GM19463 (cell line): ENCODE data around the gene ANGPTL2.
"Not testable (repeated sequence)": the region's sequence is repeated elsewhere in the genome, so short reads cannot be mapped to it uniquely, and the experiment has no call there.

Experiments used
- ATAC-seq: cut with Tn5 transposase; IDR thresholded peaks from one replicate; pipeline ENCODE4 v1.9.1; 2021; ENCODE audit warnings: mild to moderate bottlenecking, moderate library complexity; ENCODE audit not compliant: unreplicated experiment

The ANGPTL2 gene

GRCh38 chr9:127122176-127123063, at the start of gene ANGPTL2:
Gene ANGPTL2, minus strand, starts transcription at chr9:127122635. Its CDS starts 13,904 bp downstream, at chr9:127108731.
- peak; percentile 51 for ATAC-seq

DNA sequence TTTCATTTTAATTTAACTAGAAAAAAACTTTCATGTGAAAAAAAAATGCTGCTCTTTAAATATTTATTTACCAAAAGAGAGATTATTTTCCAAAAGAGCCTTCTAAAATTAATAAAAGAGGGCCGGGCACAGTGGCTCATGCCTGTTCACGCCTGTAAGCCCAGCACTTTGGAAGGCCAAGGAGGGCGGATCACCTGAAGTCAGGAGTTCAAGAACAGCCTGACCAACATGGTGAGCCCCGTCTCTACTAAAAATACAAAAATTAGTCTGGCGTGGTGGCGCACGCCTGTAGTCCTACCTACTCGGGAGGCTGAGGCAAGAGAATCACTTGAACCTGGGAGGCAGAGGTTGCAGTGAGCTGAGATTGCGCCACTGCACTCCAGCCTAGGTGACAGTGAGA, 48.9 kb upstream of the ANGPTL2 start:
- not testable (repeated sequence) for ATAC-seq

DNA sequence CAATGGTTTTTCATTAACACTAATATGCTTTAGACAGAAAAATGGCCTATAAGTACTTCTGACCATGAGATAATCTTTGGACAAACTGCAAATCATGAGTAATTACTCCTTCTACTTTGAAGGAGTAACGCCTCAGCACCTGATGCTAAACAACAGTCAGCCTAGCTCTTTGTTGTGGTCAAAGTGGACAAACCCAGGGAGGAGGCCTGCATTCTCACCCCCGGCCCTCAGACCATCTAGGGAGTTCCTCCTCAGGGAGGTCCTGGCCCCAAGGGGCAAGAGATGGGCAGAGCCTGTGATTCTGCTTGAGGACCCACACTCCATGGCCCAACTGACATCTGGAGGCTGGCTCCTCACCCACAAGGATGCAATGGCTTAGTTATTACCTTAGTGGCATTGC, 48.2 kb upstream of the ANGPTL2 start:
- no peak for ATAC-seq

GRCh38 chr9:127170103-127170502, 47.7 kb upstream of the ANGPTL2 start:
- no peak for ATAC-seq

DNA sequence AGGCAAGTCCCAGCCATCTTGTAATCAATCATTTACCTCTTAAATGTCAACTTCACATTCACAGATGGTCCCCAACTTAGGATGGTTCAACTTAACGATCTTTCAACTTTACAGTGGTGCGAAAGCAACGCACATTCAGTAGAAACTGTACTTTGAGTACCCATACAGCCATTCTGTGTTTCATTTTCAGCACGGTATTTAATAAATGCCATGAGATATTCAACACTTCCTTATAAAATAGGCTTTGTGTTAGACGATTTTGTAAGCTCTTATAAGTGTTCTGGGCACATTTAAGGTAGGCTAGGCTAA, 47.1 kb upstream of the ANGPTL2 start:
- ATAC-seq, result no peak

GRCh38 chr9:127168756-127169574, 46.5 kb upstream of the ANGPTL2 start:
- ATAC-seq, result no peak

- ATAC-seq, result no peak
Measured at GRCh38 chr9:127167560-127168326, 45.3 kb upstream of the ANGPTL2 start.

- ATAC-seq, result peak; percentile 62
Measured at GRCh38 chr9:127166651-127167524, 44.5 kb upstream of the ANGPTL2 start.

DNA sequence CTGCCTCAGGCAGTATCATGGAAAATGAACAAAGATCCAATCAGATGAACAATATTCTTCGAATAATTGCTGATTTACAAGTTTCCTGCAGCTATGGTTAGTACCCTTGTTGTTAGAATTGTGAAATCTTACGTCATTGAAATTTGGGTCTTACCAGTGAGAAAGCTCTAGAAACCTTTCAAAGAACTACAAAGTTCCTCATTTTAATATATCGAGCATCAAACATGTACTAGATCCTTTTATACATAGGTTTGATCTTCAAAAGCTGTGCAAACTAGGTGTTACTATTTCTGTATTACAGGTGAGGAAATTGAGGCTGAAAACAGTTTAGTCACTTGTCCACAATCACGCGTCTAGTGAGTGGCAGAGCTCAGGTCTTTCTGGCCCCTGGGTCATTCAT, 43.7 kb upstream of the ANGPTL2 start:
- ATAC-seq, result no peak

DNA sequence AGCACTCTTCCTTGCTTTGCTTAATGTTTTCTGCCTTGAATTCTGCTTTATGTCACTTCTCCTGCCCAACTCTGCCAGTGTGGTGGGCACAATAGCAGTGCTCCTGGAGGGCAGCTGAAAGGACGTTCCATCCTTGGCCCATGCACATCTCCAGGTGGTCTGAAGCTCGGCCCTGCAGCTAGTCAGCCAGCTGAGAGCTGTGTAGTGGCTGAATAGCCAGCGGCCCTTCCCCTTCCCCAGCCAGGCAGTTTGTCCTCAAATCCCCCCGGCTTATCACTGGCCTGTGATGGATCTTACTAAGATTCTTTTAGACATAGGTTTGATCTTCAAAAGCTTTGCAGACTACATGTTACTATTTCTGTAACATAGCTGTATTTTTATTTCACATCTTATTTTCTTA, 42.7 kb upstream of the ANGPTL2 start:
- ATAC-seq, result no peak

DNA sequence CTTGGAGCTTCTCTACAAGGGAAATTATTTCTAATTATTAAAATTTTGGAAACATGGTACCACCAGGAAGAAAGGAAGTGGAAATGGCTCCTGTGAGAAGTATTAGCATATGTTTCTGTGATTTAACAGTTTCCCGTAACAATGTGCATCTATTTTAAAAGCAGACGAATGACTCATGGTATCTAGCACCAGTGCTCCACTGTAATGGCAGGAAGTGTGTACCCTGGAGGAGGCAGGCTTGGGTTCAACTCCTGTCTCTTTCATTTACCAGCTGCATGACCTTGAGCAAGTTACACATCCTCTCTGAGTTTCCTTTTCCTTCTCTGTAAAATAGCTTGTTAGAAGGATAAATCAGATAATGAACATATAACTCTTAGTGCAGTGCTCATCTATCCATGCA, 41.0 kb upstream of the ANGPTL2 start:
- peak; percentile 33 for ATAC-seq

DNA sequence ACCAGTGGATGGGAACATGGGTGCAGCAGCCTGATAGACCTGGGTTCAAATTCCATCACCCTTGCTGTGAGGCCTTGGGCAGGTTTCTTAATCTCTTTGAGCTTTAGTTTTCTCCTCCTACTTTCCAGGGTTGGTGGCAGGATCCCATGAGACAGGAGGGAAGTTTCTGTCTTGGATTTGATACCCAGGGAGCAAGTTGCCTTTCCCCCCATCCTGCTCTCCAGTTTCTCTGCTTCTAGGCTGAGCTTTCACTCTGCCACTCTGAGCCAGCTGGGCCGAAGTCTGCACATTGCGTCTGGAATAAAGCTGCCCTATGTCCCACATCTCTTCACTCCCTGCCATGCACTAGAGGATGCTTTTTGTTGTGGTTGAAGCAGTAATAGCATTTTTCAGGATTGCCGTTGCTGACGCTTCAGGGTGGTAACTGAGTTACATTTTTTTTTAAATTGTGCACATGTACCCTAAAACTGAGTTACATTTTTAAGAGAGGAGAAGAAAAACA, 40.5 kb upstream of the ANGPTL2 start:
- no peak for ATAC-seq

- ATAC-seq, result no peak
Measured at GRCh38 chr9:127162046-127162863, 39.8 kb upstream of the ANGPTL2 start.

DNA sequence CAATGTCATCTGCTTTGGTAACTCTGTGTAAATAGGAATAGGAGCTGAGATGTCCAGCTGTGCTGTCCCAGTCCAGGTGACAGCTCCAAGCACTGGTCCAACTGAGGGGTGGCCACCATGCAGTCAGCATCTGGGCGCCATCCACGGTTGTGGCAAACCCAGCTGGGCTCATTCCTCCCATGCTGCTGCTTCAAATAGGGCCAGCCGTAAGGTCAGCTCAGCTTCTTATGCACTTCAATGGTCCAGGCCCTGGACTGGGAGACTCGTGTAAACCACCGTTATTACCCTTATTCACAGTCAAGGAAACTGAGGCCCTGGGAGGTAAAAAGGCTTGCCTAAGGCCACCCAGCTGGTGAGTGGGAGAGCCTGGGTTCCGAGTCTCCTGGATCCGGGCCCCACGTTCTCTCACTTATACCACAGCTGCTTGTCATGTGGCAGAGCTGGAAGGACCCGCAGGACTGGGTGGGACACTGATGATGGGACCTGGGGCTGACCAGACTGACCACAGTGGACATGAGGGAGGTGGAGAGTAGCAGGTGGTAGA, 38.7 kb upstream of the ANGPTL2 start:
- no peak for ATAC-seq

GRCh38 chr9:127159949-127160610, 37.6 kb upstream of the ANGPTL2 start:
- ATAC-seq, result no peak

- ATAC-seq, result no peak
Measured at GRCh38 chr9:127159325-127159801, 36.9 kb upstream of the ANGPTL2 start.

- no peak for ATAC-seq
Measured at GRCh38 chr9:127158786-127159324, 36.4 kb upstream of the ANGPTL2 start.

DNA sequence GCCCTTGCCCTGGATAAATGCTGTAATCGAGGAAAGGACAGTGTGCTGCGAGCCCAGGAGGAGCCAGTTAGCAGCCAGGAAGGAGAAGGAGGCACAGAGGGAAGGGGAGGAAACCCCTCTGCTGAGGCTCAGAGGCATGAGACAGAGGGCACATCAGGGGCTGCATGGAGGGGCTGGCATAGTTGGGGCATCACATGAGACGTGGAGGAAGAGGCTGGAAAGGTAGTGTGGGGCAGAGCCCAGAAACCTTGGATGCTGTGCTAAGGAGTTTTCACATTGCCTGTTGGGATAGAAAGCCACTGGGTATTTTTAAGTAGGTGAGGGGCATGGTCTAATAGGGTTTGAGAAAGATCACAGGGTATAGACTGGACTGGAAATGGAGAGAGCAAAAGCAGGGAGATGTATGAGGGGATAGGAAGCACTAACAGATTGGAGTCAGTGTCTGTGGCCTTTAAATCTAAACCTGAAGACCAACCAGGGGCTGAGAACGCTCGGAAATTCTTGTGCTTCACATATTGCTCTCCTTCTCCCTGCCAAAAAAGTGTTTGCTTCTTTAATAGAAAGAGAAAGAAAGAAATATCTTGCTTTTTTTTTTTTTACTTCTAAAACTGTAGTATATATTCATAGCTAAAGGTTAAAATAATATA, 33.0 kb upstream of the ANGPTL2 start:
- ATAC-seq, result no peak
